Prostate gland (tissue), 2 donors: ENCODE measurements around the gene MPP3.

Experiments
- POLR2AphosphoS5 ChIP-seq: sonication (generic); formaldehyde crosslinking; IDR thresholded peaks from one replicate; pipeline ENCODE4 v1.6.1; 2017; ENCODE audit warnings: antibody characterized with exemption
- TF ChIP-seq, protein P1 (sequence below), 4 experiments: fragments of 200-600 bp in 2 of 4; fragments of 450-650 bp in 2 of 4; sonication (generic) in 2 of 4; IDR thresholded peaks; 1 replicate in 3 of 4; 2 replicates in 1 of 4; pipeline ENCODE4 v1.5.1; 2016 to 2019; ENCODE audit warnings: antibody characterized with exemption in 4 of 4, mild to moderate bottlenecking in 2 of 4, moderate library complexity in 2 of 4

DNA sequence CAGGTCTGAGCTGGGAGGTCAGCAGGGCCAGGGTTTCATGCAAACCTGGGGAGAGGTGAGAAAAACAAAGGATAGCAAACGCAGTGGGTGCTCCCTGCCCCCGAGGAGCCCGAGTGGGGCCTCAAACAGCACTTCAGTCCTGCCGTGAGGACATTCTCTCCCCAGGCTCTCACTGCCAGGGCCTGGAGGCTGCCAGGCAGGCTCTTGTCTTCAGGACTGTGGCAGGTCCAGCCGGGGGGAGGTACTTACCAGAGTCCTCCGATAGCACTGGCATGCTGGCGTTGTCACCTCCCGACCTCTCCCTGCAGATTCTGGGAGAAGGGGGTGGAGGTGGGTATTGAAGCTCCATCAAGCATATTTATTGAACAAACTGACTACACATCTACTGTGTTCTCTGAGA is 1.3 kb downstream of the MPP3 start:
- TF ChIP-seq POLR2AphosphoS5: no peak
- TF ChIP-seq, protein P1, sequence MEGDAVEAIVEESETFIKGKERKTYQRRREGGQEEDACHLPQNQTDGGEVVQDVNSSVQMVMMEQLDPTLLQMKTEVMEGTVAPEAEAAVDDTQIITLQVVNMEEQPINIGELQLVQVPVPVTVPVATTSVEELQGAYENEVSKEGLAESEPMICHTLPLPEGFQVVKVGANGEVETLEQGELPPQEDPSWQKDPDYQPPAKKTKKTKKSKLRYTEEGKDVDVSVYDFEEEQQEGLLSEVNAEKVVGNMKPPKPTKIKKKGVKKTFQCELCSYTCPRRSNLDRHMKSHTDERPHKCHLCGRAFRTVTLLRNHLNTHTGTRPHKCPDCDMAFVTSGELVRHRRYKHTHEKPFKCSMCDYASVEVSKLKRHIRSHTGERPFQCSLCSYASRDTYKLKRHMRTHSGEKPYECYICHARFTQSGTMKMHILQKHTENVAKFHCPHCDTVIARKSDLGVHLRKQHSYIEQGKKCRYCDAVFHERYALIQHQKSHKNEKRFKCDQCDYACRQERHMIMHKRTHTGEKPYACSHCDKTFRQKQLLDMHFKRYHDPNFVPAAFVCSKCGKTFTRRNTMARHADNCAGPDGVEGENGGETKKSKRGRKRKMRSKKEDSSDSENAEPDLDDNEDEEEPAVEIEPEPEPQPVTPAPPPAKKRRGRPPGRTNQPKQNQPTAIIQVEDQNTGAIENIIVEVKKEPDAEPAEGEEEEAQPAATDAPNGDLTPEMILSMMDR (IDR thresholded peaks at IDR 0.05): no peak
